Keratinocyte (primary cell): ENCODE measurements around the gene TMEM135. TPM values are rescaled to one million over a fixed set of nuclear protein-coding genes. Genes with fewer than 3 reads are reported as not detected.

ENCODE experiments used
- DNase-seq: peaks from one replicate; pipeline ENCODE4 v3.0.0-alpha.2; 2011; ENCODE audit warnings: low read depth, missing footprints, low spot score
- FAIRE-seq: peaks from 2 replicates; lab custom pipeline; 2011; peaks lifted over from hg19 to GRCh38; lab: Jason Lieb, UNC
- H2AFZ ChIP-seq: 2 replicates; pipeline ENCODE4 v1.6.0; 2012; ENCODE audit warnings: low read length, control low read depth, inconsistent platforms; ENCODE audit not compliant: control insufficient read depth
- H3K27ac ChIP-seq: 2 replicates; pipeline ENCODE4 v1.5.1; 2011; ENCODE audit warnings: low read length; ENCODE audit not compliant: control insufficient read depth, insufficient read depth
- H3K27me3 ChIP-seq: 3 replicates; pipeline ENCODE4 v1.6.0; 2011; ENCODE audit warnings: low read length; ENCODE audit not compliant: control insufficient read depth, insufficient read depth; ENCODE audit errors: extremely low read depth
- H3K36me3 ChIP-seq, 2 experiments: 2 replicates in 1 of 2; 3 replicates in 1 of 2; pipeline ENCODE4 v1.5.1; 2011; ENCODE audit warnings: low read length in 2 of 2, mild to moderate bottlenecking in 1 of 2; ENCODE audit not compliant: control insufficient read depth in 2 of 2, insufficient read depth in 2 of 2; ENCODE audit errors: extremely low read depth in 1 of 2
- H3K4me1 ChIP-seq: 3 replicates; pipeline ENCODE4 v1.5.1; 2011; ENCODE audit warnings: low read length; ENCODE audit not compliant: control insufficient read depth, insufficient read depth; ENCODE audit errors: extremely low read depth
- H3K4me2 ChIP-seq: 3 replicates; pipeline ENCODE4 v1.6.0; 2011; ENCODE audit warnings: low read depth, low read length; ENCODE audit not compliant: control insufficient read depth, insufficient read depth; ENCODE audit errors: extremely low read depth
- H3K4me3 ChIP-seq, 3 experiments: fragments of 200-600 bp in 1 of 3; sonication (generic) in 1 of 3; 2 replicates in 2 of 3; 3 replicates in 1 of 3; pipeline ENCODE4 v1.5.1; 2011 to 2016; ENCODE audit warnings: low read length in 3 of 3, mild to moderate bottlenecking in 3 of 3, control low read depth in 2 of 3, inconsistent platforms in 1 of 3, low read depth in 1 of 3, mixed read lengths in 1 of 3, mixed run types in 1 of 3, moderate library complexity in 1 of 3; ENCODE audit not compliant: control insufficient read depth in 2 of 3, insufficient read depth in 2 of 3; ENCODE audit errors: extremely low read depth in 1 of 3
- H3K79me2 ChIP-seq: 2 replicates; pipeline ENCODE4 v1.6.0; 2012; ENCODE audit warnings: low read length; ENCODE audit not compliant: control insufficient read depth, insufficient read depth
- H3K9ac ChIP-seq: 3 replicates; pipeline ENCODE4 v1.6.0; 2011; ENCODE audit warnings: low read length; ENCODE audit not compliant: control insufficient read depth, insufficient read depth; ENCODE audit errors: extremely low read depth
- H3K9me1 ChIP-seq: 3 replicates; pipeline ENCODE4 v1.6.0; 2011; ENCODE audit warnings: low read length; ENCODE audit not compliant: control insufficient read depth, insufficient read depth; ENCODE audit errors: extremely low read depth
- H3K9me3 ChIP-seq: 2 replicates; pipeline ENCODE4 v1.5.1; 2012; ENCODE audit warnings: low read depth, low read length; ENCODE audit not compliant: control insufficient read depth
- H4K20me1 ChIP-seq: 3 replicates; pipeline ENCODE4 v1.6.0; 2011; ENCODE audit warnings: low read length; ENCODE audit not compliant: control insufficient read depth, insufficient read depth; ENCODE audit errors: extremely low read depth
- CTCF ChIP-seq, 3 experiments: IDR thresholded peaks in 1 of 3; conservative IDR thresholded peaks in 1 of 3; optimal IDR thresholded peaks in 1 of 3; 2 replicates in 2 of 3; 3 replicates in 1 of 3; pipeline versions ENCODE3 to v1.5.1; 2011; ENCODE audit warnings: low read length in 3 of 3, mild to moderate bottlenecking in 3 of 3, moderate library complexity in 2 of 3, control low read depth in 1 of 3, inconsistent platforms in 1 of 3; ENCODE audit not compliant: insufficient read depth in 2 of 3; ENCODE audit errors: extremely low read depth in 1 of 3
- EZH2 ChIP-seq: IDR thresholded peaks from one replicate; pipeline ENCODE4 v1.6.1; 2012; ENCODE audit warnings: inconsistent platforms, mild to moderate bottlenecking, low read length, moderate library complexity
- dilution Hi-C: fragments of 300-500 bp; cut with MboI; formaldehyde crosslinking; loops from one replicate; pipeline ENCODE4 v1.7.0; 2020; ENCODE audit warnings: low sequenced_read_pairs; ENCODE audit not compliant: extremely low pct_ligation_motif_present
- polyA plus RNA-seq, 5 experiments: library from polyadenylated mRNA; depleted of rRNA in 3 of 5; stranded (reverse) in 3 of 5; stranded (forward) in 1 of 5; unstranded in 1 of 5; fragments of >200 nt; gene quantifications; 1 replicate in 1 of 5; 2 replicates in 3 of 5; 3 replicates in 1 of 5; pipeline versions ENCODE4 v1.2.1 to v1.2.3, GENCODE V29; 2011 to 2012; ENCODE audit warnings: missing spikeins in 2 of 5, low read depth in 1 of 5, low replicate concordance in 1 of 5

TMEM135 gene
- polyA plus RNA-seq, 1 donor (not counting 4 experiments of a cell fraction or from before 2014, with no cell fraction given) = 15.0 TPM

- Histone ChIP-seq H3K27me3 (no peaks in the 10 kb centered on the region), H4K20me1 (no peaks in the 10 kb centered on the region), H3K79me2 (no peaks in the 10 kb centered on the region), H3K9me1 (no peaks in the 10 kb centered on the region), H3K36me3 (peaks cover 0 to 2% of the 10 kb centered on the region in 2 experiments), H3K4me3 (no peak overlapping the region), H3K9me3 (peaks cover 2% of the 10 kb centered on the region), H3K4me2 (peak overlapping the region; percentile 31), H3K4me1 (peaks cover 15% of the 10 kb centered on the region), H3K27ac (peak overlapping the region; percentile 36), H2AFZ (no peak overlapping the region), H3K9ac (no peak overlapping the region)
- FAIRE-seq (no peak), DNase-seq (no peak)
- TF ChIP-seq CTCF (optimal IDR thresholded peaks at IDR 0.05 in 1 of 3, IDR thresholded peaks at IDR 0.05 in 1 of 3, conservative IDR thresholded peaks at IDR 0.05 in 1 of 3; ENCODE audit: extremely low read depth in 1 of 3, insufficient read depth in 2 of 3, low read length in 3 of 3) = no peak
- TF ChIP-seq EZH2 = no peak
- dilution Hi-C loops = no loop called here
These were observed 135.7 kb downstream of the TMEM135 start for GRCh38 chr11:87173185-87174039.

GRCh38 chr11:87174870-87175269 lies 137.1 kb downstream of the TMEM135 start:
- no peaks in the 10 kb centered on the region for H3K79me2 ChIP-seq
- no peak overlapping the region for H2AFZ ChIP-seq
- peaks cover 2% of the 10 kb centered on the region for H3K9me3 ChIP-seq
- no peaks in the 10 kb centered on the region for H4K20me1 ChIP-seq
- TF ChIP-seq EZH2 (no peak), CTCF (optimal IDR thresholded peaks at IDR 0.05 in 1 of 3, IDR thresholded peaks at IDR 0.05 in 1 of 3, conservative IDR thresholded peaks at IDR 0.05 in 1 of 3; ENCODE audit: extremely low read depth in 1 of 3, insufficient read depth in 2 of 3, low read length in 3 of 3) (no peak)
- peaks cover 15% of the 10 kb centered on the region for H3K4me1 ChIP-seq
- H3K9ac ChIP-seq = no peak overlapping the region
- peaks cover 0 to 2% of the 10 kb centered on the region in 2 experiments for H3K36me3 ChIP-seq
- H3K4me3 ChIP-seq = no peak overlapping the region
- H3K27me3 ChIP-seq = no peaks in the 10 kb centered on the region
- FAIRE-seq = no peak
- no peak overlapping the region for H3K4me2 ChIP-seq
- dilution Hi-C loops = no loop called here
- no peak for DNase-seq
- no peak overlapping the region for H3K27ac ChIP-seq
- H3K9me1 ChIP-seq = no peaks in the 10 kb centered on the region
